Astrocyte of the spinal cord (primary cell): Measurements from ENCODE around the gene FAM222B.

Source experiments
- DNase-seq: peaks from one replicate; pipeline ENCODE4 v3.0.0; 2011; ENCODE audit warnings: low read depth, low spot score
- H3K4me3 ChIP-seq: 2 replicates; pipeline ENCODE4 v1.5.1; 2011; ENCODE audit warnings: low read depth, mild to moderate bottlenecking, low read length, moderate library complexity
- in situ Hi-C: cut with HindIII; loops from 2 replicates; pipeline ENCODE4 v1.10.0; 2017; ENCODE audit warnings: low sequenced_read_pairs
- TF ChIP-seq, protein P1 (sequence below): IDR thresholded peaks from 2 replicates; pipeline ENCODE4 v1.5.1; 2012; ENCODE audit warnings: low read depth, mild to moderate bottlenecking, low read length, inconsistent platforms

FAM222B gene

DNA sequence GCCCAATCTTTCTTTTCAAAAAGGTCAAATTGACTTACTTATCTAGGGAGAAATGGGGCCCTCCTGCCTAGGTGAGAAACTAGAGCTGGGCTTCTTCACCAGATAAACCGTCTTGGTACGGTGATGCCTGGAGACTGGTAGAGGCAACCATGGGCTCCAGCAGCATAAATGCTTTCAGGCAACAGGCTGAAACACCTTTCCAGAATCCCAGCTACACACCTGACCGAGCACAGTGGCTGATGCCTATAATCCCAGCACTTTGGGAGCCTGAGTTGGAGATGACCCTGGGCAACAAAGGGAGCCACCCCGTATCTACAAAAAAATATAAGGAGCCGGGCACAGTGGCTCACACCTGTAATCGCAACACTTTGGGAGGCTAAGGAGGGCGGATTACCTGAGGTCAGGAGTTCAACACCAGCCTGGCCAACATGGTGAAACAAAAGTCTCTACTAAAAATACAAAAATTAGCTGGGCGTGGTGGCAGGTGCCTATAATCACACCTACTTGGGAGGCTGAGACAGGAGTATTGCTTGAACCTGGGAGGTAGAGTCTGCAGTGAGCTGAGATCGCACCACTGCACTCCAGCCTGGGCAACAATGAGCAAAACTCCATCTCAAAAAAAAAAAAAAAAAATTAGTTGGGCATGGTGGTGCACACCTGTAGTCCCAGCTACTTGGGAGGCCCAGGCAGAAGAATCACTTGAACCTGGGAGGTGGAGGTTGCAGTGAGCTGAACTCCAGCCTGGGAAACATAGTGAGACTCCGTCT is 90.8 kb downstream of the FAM222B start:
- no peak overlapping the region for H3K4me3 ChIP-seq
- in situ Hi-C loops = no loop called here
- no peak for DNase-seq
- TF ChIP-seq, protein P1, sequence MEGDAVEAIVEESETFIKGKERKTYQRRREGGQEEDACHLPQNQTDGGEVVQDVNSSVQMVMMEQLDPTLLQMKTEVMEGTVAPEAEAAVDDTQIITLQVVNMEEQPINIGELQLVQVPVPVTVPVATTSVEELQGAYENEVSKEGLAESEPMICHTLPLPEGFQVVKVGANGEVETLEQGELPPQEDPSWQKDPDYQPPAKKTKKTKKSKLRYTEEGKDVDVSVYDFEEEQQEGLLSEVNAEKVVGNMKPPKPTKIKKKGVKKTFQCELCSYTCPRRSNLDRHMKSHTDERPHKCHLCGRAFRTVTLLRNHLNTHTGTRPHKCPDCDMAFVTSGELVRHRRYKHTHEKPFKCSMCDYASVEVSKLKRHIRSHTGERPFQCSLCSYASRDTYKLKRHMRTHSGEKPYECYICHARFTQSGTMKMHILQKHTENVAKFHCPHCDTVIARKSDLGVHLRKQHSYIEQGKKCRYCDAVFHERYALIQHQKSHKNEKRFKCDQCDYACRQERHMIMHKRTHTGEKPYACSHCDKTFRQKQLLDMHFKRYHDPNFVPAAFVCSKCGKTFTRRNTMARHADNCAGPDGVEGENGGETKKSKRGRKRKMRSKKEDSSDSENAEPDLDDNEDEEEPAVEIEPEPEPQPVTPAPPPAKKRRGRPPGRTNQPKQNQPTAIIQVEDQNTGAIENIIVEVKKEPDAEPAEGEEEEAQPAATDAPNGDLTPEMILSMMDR = no peak

DNA sequence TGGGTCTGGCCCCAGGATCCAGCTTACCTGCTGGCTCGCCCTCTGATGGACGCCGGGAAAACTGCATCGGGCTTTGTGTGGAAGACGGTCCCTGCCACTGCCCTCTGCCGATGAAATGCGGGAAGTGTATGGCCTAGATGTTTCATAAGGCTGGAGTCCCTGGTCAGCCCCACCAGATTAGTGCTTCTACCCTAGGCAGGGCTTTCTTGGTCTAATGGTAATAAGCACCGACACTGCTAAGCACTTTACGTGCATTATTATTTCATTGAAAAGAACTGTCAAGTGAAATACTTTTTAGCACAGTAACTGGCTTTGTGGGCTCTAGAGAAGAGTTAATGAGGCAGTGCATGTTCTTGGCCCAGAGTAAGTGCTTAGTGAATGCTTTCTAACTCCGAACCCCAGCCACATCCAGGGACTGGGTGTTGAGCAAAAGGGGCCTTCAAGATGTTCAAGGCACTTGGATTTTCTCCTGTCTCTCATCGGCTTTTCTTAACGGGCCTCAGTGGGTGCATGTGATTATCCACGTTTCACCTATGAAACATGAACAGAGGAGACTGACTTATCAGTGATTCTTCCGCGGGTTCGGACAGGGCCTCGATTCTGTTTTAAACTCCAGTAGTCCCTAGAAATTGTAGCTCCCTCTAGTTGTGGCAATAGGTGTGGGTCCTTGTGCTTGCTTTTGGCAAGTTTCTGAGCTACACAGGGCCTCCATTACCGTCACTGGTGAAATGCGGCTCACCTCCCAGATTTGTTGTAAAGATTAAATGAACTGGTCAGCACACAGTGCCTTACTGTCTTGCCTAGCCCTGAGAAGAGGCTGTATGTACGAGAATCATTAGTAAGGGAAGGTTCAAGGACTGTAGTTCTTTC is 92.2 kb downstream of the FAM222B start:
- H3K4me3 ChIP-seq = no peak overlapping the region
- in situ Hi-C loops = no loop called here
- peak; percentile 92 for DNase-seq
- TF ChIP-seq, protein P1 = peak; percentile 100

DNA sequence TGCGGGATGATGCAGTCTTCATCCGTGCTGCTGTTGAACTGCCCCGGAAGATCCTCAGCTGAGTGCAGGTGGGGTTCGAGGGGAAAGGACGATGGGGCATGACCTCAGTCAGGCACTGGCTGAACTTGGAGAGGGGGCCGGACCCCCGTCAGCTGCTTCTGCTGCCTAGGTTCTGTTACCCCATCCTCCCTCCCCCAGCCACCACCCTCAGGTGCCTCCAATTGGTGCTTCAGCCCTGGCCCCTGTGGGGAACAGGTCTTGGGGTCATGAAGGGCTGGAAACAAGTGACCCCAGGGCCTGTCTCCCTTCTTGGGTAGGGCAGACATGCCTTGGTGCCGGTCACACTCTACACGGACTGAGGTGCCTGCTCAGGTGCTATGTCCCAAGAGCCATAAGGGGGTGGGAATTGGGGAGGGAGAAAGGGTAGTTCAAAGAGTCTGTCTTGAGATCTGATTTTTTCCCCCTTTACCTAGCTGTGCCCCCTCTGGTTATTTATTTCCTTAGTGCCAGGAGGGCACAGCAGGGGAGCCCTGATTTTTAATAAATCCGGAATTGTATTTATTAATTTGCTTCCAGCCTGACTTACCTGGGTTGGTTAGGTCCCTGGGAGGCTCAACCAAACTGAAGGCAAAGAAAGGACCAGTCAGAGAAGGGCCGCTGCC is 92.9 kb downstream of the FAM222B start:
- TF ChIP-seq, protein P1 = no peak
- DNase-seq = no peak
- in situ Hi-C loops = no loop called here
- no peak overlapping the region for H3K4me3 ChIP-seq

DNA sequence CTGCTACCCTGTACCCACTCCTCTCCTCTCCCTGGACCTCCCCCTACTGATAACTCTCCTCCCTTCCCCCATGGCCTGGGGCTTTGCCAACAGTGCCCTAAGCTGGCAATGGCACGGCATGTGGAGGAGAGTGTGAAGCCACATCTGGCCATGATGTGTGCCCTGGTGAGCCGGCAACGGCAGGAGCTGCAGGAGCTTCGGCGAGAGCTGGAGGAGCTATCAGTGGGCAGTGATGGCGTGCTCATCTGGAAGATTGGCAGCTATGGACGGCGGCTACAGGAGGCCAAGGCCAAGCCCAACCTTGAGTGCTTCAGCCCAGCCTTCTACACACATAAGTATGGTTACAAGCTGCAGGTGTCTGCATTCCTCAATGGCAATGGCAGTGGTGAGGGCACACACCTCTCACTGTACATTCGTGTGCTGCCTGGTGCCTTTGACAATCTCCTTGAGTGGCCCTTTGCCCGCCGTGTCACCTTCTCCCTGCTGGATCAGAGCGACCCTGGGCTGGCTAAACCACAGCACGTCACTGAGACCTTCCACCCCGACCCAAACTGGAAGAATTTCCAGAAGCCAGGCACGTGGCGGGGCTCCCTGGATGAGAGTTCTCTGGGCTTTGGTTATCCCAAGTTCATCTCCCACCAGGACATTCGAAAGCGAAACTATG is 93.6 kb downstream of the FAM222B start:
- DNase-seq = no peak
- H3K4me3 ChIP-seq = no peak overlapping the region
- in situ Hi-C loops = no loop called here
- TF ChIP-seq, protein P1 = no peak

DNA sequence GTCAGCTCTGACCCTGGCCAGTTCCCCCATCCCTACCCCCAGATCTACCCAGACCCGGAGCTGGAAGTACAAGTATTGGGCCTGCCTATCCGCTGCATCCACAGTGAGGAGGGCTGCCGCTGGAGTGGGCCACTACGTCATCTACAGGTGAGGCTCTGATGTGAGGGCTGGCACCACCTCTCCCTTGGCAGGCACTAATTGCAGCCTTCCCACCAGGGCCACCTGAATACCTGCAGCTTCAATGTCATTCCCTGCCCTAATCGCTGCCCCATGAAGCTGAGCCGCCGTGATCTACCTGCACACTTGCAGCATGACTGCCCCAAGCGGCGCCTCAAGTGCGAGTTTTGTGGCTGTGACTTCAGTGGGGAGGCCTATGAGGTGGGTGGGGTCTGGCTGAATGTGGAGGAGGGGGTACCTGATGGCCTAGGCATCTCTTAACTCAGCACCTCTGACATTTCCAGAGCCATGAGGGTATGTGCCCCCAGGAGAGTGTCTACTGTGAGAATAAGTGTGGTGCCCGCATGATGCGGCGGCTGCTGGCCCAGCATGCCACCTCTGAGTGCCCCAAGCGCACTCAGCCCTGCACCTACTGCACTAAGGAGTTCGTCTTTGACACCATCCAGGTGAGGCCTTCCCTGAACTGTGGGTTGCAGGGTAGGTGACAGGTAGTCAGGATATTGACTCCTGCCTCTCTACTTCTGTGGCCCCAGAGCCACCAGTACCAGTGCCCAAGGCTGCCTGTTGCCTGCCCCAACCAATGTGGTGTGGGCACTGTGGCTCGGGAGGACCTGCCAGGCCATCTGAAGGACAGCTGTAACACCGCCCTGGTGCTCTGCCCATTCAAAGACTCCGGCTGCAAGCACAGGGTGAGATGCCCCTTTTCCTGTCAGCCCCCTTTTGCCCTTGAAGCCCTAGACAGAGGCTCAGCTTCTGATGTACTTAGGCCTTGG is 94.5 kb downstream of the FAM222B start:
- in situ Hi-C loops = no loop called here
- no peak overlapping the region for H3K4me3 ChIP-seq
- TF ChIP-seq, protein P1 = no peak
- DNase-seq = no peak
